HG02938 (cell line): ENCODE results near the gene HEXB.
"Not testable (repeated sequence)": the region's sequence is repeated elsewhere in the genome, so short reads cannot be mapped to it uniquely, and the experiment has no call there.

Experiments
- ATAC-seq: cut with Tn5 transposase; IDR thresholded peaks from one replicate; pipeline ENCODE4 v1.9.1; 2021; ENCODE audit warnings: mild to moderate bottlenecking, moderate library complexity; ENCODE audit not compliant: unreplicated experiment

HEXB gene

GRCh38 chr5:74657165-74657564, 27.9 kb upstream of the HEXB start:
- ATAC-seq: no peak

GRCh38 chr5:74659172-74659571, 25.9 kb upstream of the HEXB start:
- ATAC-seq: no peak

DNA sequence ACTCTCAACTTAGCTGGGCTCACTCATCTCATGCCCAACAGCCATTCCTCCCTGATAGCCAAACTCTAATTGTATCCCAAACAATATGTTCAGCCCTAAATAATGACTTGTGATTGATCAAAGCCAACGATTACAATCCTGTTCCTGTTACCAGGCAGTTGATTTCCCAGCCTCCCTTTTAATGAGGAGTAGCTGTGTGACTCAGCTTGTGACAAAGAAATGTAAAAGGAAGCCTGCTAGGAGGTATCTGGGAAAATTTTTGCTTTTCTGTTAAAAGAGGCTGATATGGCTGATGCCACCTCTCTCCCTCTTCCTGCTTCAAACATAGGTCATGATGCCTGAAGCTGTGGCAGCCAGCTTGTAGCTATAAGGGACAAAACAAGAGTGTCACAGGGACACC, 24.9 kb upstream of the HEXB start:
- no peak for ATAC-seq

GRCh38 chr5:74660873-74661272, 24.2 kb upstream of the HEXB start:
- ATAC-seq: no peak

DNA sequence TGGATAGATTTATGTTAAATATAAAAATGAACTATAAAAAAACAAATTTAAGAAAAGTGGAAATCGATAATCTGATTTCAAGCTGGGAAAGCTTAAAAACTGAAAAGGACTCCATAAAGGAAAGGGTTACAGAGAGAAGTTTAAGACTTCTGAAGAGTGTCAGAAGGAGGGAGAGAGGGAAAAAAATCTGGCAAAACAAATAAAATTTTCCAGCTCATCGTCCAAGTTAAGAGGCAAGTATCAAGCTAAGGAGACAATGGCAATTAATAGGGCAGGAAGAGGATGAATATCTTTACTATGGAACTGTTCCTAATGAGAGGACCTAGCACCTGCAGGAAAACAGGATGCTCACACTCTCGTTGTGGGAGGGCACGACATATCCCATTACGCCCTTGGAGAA, 20.5 kb upstream of the HEXB start:
- ATAC-seq: no peak

DNA sequence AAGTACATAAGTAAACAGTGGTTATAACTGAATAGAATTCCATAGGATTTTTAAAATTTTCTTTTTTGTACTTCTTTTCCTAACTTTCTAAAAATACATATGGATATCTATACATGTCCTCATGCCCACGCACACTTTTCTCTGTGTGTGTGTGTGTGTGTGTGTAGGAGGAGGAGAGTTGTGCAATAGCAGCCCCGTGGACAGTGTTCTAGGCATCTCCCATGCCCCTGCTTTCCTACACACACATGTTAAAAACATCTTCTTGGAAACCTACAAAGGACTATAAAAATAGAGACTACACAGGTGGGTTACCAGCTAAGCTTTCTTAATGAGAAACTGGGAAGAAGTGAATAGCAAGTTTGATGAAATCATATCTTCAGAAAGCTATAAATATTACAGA, 19.8 kb upstream of the HEXB start:
- ATAC-seq: no peak

DNA sequence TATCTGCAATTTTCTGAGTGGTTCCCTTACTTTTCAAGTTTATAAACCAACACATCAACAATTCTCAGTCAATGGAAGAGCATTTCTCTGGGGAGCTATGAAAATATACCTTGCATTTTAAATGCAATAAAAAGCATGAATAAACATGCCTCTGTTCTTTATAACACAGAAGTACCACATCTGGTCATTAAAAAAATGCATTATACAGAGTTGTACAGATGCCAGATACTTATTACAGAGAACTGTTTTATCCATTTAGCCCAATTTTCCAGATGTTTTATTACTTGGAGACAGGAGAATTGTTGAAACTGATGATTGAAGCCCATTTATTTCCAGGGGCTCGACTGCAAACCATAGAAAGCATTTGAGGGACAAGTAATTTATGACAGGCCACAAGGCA, 19.2 kb upstream of the HEXB start:
- ATAC-seq: no peak

GRCh38 chr5:74667396-74667795, 17.6 kb upstream of the HEXB start:
- no peak for ATAC-seq

DNA sequence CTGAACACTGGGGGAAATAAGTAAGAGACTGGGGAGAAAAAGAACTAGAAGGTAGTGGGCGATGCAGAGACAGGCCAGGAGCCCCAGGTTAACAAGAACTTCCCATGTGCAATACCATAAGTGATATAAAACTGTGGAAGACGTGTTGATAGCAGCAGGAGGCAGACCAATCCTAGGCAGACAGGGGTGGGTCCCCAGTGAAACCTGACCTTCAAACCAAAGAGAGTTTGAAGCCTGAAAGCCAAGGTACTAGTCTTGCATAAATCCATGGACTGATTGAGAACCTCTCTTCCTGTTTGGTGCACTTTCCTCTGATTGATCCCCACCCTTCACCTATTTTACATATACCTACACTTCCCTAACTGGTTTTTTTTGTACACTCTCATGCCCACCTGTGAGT, 15.2 kb upstream of the HEXB start:
- no peak for ATAC-seq

DNA sequence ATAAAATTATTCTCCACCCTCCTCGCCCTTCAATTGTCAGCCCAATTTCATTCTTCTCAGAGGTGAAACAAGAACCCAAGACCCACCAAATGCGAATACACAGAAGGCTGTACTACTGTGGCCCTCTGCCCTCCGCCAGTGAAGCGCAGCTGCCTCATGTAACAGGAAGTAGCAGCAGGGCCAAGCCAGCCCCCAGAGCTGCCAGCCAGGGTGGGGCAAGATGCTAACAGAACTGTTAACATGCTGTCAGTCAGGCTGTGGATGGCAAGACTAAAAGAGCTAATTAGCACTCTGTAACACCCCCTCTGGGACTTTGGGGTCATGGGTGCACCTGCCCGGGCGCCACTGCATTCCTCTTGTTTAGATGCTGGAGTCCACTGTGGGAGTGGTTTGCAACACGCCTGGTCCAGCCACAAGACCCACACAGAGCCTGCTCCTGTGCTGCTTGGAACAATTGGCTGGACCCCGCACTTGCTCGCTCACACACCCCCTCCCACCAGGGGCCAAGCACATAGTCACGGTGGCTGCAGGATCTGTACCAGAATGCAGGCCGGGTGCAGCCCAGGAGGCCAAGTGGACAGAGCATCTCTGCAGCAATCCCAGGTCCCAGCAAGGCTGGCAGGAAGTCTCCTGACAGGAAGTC, 14.5 kb upstream of the HEXB start:
- ATAC-seq: no peak

- no peak for ATAC-seq
Observed at GRCh38 chr5:74672215-74672877, 12.7 kb upstream of the HEXB start.

- no peak for ATAC-seq
Observed at GRCh38 chr5:74673011-74673790, 11.8 kb upstream of the HEXB start.

DNA sequence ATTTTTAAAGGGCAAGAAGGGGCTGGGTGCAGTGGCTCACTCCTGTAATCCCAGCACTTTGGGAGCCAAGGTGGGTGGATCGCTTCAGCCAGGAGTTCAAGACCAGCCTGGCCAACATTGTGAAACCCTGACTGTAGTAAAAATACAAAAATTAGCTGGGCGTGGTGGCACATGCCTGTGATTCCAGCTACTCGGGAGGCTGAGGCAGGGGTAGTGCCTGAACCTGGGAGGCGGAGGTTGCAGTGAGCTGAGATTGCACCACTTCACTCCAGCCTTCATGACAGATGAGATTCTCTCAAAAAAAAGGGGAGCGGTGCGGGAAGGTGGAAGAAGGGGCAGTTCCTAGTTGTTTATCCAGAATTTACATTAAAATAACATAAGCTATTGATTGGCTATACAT, 8.6 kb upstream of the HEXB start:
- not testable (repeated sequence) for ATAC-seq

DNA sequence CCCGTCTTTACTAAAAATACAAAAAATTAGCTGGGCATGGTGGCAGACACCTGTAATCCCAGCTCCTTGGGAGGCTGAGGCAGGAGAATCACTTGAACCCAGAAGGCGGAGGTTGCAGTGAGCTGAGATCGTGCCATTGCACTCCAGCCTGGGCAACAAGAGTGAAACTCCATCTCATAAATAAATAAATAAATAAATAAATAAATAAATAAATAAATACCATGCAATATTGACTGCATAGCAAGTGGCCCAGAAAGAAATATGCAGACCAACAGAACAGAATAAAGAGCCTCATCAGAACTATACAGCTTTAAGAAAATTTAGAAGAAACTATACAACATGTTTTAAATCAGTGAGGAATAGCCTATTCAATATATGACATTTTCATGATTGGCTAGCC, 6.9 kb upstream of the HEXB start:
- ATAC-seq: not testable (repeated sequence)

- not testable (repeated sequence) for ATAC-seq
Observed at GRCh38 chr5:74679300-74679699, 5.7 kb upstream of the HEXB start.

GRCh38 chr5:74679966-74680365, 5.1 kb upstream of the HEXB start:
- no peak for ATAC-seq

- ATAC-seq: peak; percentile 60
Observed at GRCh38 chr5:74685979-74686631, 1.1 kb downstream of the HEXB start.

- no peak for ATAC-seq
Observed at GRCh38 chr5:74686962-74687751, 2.1 kb downstream of the HEXB start.

- ATAC-seq: no peak
Observed at GRCh38 chr5:74693191-74693590, 8.2 kb downstream of the HEXB start.

DNA sequence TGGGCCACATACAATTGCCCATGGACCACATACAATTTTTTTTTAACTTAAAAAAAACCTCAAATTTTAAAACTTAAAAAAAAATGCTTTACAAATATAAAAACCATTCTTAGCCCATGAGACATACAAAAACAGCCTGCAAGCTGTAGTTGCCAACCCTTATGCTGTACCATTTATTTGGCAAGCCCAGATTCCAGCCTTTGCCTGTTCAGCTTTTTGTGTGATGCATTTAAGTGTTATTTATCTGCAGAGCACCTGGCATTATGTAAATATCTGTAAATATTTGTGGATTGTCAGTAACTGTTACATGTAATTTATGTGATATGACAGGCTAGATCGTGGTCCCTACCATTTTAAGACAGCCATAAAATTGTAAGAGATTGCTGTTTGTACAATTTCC, 32.6 kb downstream of the HEXB start:
- no peak for ATAC-seq

DNA sequence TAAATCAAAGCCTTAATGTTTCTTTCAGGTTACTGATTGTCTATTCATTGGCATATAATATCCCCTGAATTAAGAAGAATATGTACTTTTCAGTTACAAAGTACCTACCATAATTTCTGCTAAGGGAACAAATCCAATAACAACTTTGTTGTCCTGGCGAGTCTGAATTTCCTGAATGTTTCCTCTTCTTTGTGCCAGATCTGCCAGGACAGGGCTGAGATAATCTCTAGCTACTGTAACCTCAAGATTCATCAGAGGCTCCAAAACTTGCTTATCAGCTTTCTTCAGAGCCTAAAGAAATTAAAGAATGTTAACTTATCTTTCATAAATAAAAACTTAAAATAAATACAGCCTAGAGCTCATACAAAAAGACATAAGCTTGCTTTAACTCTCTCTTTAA, 37.2 kb downstream of the HEXB start:
- ATAC-seq: no peak
